ENCODE data around the gene DMBX1.

DNA sequence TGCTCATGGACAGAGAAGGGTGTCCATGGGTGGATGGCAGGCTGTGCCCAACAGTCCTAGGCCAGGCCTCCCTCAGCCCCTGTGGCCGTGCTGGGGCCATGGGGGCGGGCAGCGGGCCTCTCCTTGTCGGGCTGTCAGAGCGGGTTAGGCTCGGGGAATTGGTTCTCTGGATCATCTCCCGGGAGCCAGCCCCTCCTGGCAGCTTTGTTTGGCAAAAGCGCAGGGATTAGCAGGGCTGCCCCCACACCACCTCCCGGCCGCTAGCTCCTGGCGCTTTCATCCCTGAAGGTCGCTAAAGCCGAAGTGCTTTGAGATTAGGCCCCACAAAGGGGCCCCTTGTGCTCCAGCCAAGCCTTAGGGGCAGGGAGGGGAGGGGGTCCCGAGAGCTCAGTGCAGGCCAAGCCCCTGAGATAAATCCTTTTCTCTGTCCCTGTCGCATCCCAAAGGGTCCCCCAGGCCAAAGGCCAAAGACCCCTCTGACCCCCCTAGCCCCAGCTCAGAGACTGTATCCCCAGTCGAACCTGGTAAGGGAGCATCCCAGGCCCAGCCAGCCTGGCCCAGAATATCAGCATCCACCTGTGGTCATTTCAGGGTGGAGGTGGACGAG is 9.8 kb upstream of the DMBX1 start:
- no peak for TF ChIP-seq EZH2phosphoT487 (IDR thresholded peaks at IDR 0.05; ENCODE audit: borderline replicate concordance, low read length)
- TF ChIP-seq, protein P1, sequence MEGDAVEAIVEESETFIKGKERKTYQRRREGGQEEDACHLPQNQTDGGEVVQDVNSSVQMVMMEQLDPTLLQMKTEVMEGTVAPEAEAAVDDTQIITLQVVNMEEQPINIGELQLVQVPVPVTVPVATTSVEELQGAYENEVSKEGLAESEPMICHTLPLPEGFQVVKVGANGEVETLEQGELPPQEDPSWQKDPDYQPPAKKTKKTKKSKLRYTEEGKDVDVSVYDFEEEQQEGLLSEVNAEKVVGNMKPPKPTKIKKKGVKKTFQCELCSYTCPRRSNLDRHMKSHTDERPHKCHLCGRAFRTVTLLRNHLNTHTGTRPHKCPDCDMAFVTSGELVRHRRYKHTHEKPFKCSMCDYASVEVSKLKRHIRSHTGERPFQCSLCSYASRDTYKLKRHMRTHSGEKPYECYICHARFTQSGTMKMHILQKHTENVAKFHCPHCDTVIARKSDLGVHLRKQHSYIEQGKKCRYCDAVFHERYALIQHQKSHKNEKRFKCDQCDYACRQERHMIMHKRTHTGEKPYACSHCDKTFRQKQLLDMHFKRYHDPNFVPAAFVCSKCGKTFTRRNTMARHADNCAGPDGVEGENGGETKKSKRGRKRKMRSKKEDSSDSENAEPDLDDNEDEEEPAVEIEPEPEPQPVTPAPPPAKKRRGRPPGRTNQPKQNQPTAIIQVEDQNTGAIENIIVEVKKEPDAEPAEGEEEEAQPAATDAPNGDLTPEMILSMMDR (IDR thresholded peaks at IDR 0.05; ENCODE audit: low read depth, low read length, poor library complexity, severe bottlenecking): no peak
